HUES6 (cell line): ENCODE measurements around the gene B3GAT1.
"Not testable (repeated sequence)": the region's sequence is repeated elsewhere in the genome, so short reads cannot be mapped to it uniquely, and the experiment has no call there.

ENCODE experiments used
- H3K27ac ChIP-seq: 2 replicates; pipeline ENCODE4 v1.7.0; 2013; ENCODE audit warnings: low read depth, mild to moderate bottlenecking, low read length, inconsistent platforms
- H3K27me3 ChIP-seq: 2 replicates; pipeline ENCODE4 v1.6.1; 2013; ENCODE audit warnings: low read length; ENCODE audit not compliant: control insufficient read depth, insufficient read depth
- H3K36me3 ChIP-seq: 2 replicates; pipeline ENCODE4 v1.6.1; 2013; ENCODE audit warnings: low read length; ENCODE audit not compliant: control insufficient read depth, insufficient read depth
- H3K4me1 ChIP-seq: 2 replicates; pipeline ENCODE4 v1.6.1; 2013; ENCODE audit warnings: low read length; ENCODE audit not compliant: control insufficient read depth, insufficient read depth
- H3K4me3 ChIP-seq: 2 replicates; pipeline ENCODE4 v1.5.1; 2013; ENCODE audit warnings: low read depth, low read length
- H3K9ac ChIP-seq: one replicate; pipeline ENCODE4 v1.6.1; 2013; ENCODE audit warnings: mild to moderate bottlenecking, low read length
- H3K9me3 ChIP-seq: 2 replicates; pipeline ENCODE4 v1.6.1; 2013; ENCODE audit warnings: low read depth, low read length; ENCODE audit not compliant: control insufficient read depth, insufficient read depth

B3GAT1 gene

DNA sequence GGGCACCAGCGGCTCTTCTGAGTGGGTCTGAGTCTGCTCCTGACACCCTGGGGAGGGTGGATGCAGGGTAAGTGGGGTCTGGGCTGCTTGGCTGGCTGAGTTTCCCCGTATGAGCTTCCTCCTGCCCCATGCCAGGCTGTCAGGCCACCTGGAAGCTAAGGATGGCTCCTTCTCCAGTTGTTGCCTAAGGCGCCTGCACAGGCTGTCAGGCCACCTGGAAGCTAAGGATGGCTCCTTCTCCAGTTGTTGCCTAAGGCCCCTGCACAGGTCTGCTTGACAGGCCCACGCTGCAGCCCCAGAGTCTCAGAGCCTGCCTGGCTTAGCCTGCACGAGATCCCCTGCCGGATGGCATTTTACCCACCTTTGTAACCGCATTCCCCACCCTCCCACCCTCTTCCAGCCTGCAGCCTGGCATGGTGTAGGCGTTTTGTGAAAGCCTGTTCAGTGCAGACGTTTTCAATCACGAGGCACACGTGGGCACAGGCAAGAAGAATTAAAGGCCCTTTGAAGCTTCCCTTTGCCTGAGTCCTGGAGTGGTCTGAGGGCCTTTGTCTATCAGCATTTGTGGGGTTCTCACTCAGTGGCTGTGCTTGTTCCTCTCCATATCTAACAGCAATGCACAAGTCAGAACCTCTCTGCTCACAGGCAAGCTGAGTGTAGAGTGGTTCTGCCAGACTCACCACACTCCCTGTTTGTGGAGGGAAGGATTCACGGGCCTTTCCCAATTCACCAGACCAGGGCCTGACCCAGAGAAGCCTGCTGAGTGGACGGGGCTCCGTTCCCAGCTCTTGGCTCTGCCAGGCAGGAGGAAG lies 40.2 kb upstream of the B3GAT1 start:
- no peak overlapping the region for H3K9ac ChIP-seq
- H3K4me3 ChIP-seq: no peak overlapping the region
- no peaks in the 10 kb centered on the region for H3K36me3 ChIP-seq
- no peaks in the 10 kb centered on the region for H3K4me1 ChIP-seq
- no peak overlapping the region for H3K27ac ChIP-seq
- peaks cover 14% of the 10 kb centered on the region for H3K9me3 ChIP-seq
- no peaks in the 10 kb centered on the region; the same call in 1 of the 2 replicates for H3K27me3 ChIP-seq

DNA sequence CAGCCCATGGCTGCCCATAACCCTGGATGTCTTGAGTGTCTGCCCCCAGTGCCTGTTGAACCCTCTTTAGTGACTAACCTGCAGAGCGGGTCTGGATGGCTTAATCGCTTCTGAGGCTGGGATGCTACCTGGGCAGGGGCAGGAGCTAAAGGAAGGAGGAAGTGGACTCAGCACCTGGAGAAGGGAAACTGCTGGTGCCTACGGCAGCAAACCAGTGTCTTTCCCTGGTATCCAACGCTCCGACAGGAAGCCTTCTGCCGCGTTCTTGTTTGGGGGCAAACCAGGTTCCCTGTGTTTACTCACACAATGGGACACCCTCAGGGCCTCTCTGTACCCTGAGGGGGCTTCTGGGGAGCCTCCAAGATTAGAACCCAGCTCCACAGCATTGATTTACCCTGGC lies 38.1 kb upstream of the B3GAT1 start:
- Histone ChIP-seq H3K9ac (no peak overlapping the region), H3K4me1 (no peaks in the 10 kb centered on the region), H3K27ac (no peak overlapping the region), H3K36me3 (no peaks in the 10 kb centered on the region), H3K27me3 (no peaks in the 10 kb centered on the region; the same call in 1 of the 2 replicates), H3K4me3 (no peak overlapping the region), H3K9me3 (peaks cover 3% of the 10 kb centered on the region; the same call in 1 of the 2 replicates)

DNA sequence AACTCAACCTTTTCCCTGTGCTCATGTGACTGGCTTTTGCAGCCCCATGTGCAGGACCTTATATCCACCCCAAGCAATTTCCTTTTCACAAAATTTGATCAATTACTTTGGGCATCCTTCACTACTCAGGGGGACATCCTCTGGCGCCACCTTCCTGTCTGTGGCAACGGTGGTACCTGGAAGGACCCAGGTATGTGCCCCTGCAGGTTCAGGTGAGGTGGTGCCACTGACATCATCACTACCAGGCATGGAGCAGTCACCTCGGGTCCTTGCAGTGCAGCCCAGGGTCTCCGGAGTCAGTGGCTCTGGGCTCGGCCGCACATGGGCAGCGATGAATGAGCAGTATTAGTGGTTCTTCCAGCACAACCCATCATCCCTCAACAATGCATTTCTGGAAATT lies 37.7 kb upstream of the B3GAT1 start:
- Histone ChIP-seq H3K9ac (no peak overlapping the region), H3K4me3 (no peak overlapping the region), H3K36me3 (no peaks in the 10 kb centered on the region), H3K27me3 (no peaks in the 10 kb centered on the region; the same call in 1 of the 2 replicates), H3K27ac (no peak overlapping the region), H3K4me1 (no peaks in the 10 kb centered on the region), H3K9me3 (peaks cover 3% of the 10 kb centered on the region; the same call in 1 of the 2 replicates)

DNA sequence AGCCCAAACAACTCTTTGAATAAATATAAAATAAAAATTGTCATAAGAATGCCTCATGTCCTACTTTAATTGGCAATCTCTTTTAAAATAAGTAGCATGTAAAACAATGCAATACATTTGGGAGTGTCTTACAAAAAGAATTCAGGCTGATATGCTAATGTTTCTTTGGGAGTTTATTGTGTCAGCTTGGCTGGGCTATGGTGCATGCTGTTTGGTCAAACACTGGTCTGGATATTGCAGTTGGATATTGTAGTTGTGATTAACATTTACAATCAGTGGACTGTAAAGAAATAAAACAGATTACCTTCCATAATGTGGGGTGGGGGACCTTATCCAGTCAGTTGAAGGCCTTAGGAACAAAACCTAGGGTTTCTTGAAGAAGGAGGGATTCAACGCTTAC lies 37.0 kb upstream of the B3GAT1 start:
- Histone ChIP-seq H3K27ac (no peak overlapping the region), H3K4me1 (no peaks in the 10 kb centered on the region), H3K4me3 (no peak overlapping the region), H3K27me3 (no peaks in the 10 kb centered on the region; the same call in 1 of the 2 replicates), H3K36me3 (no peaks in the 10 kb centered on the region), H3K9ac (no peak overlapping the region), H3K9me3 (peaks cover 3% of the 10 kb centered on the region; the same call in 1 of the 2 replicates)

DNA sequence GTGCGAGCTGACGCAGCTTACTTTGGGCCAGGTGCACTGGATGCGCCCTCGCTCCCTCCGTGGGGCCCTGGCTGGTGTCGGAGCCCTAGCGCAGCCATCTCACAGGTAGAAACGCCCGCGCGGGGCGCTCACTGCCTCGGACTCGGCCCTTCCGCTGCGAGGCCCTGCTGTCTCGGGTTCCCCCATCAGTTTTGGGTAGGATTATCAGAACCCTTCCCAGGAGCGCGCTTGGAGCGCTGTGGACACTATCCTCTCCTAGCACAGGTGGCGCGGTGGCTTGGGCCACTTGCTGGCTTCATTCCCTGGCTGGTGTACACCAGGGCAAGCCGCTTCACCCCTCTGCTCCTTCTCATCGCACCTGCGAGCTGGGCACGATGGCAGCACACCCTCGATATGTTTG lies 35.7 kb upstream of the B3GAT1 start:
- no peaks in the 10 kb centered on the region for H3K36me3 ChIP-seq
- H3K4me3 ChIP-seq: no peak overlapping the region
- H3K27ac ChIP-seq: no peak overlapping the region
- 0 out of 2 replicates have a peak, but pooled peaks cover 2% of the 10 kb centered on the region for H3K27me3 ChIP-seq
- H3K9ac ChIP-seq: no peak overlapping the region
- no peaks in the 10 kb centered on the region for H3K4me1 ChIP-seq
- H3K9me3 ChIP-seq: no peaks in the 10 kb centered on the region

DNA sequence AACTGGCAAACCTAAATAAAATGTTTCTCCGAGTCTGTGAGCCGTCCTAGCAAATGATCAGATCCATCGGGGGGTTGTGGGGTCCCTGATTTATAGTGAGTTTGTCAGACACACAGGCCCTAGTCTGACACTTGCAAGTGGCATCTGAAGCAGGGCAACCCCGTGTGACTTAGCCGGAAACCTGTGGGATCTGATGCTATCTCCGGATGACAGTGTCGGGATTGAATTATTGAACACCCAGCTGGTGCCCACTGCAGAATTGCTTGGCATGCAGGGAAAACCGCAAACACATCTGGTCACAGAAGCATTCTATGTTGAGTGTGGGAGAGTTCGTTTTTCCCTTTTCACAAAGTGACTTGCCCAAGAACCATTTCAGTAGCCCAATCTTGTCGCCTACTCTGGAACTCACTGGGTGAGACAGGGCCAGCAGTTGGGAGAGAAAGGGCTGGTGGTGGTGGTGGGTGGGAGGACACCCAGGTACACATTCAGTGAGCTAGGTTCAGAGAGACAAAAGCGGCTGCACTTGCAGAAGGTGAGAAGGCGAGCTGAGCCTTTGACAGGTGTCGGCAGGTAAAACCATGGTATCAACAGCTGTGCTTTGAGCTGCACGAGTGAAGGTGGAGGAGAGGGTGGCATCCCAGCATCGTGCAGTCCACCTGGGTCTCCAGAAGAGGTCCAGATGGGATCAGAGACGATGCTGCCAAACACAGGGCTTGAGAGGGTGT lies 33.7 kb upstream of the B3GAT1 start:
- Histone ChIP-seq H3K4me3 (no peak overlapping the region), H3K36me3 (no peaks in the 10 kb centered on the region), H3K4me1 (no peaks in the 10 kb centered on the region), H3K27ac (no peak overlapping the region), H3K27me3 (0 out of 2 replicates have a peak, but pooled peaks cover 5% of the 10 kb centered on the region), H3K9ac (no peak overlapping the region), H3K9me3 (no peaks in the 10 kb centered on the region)

DNA sequence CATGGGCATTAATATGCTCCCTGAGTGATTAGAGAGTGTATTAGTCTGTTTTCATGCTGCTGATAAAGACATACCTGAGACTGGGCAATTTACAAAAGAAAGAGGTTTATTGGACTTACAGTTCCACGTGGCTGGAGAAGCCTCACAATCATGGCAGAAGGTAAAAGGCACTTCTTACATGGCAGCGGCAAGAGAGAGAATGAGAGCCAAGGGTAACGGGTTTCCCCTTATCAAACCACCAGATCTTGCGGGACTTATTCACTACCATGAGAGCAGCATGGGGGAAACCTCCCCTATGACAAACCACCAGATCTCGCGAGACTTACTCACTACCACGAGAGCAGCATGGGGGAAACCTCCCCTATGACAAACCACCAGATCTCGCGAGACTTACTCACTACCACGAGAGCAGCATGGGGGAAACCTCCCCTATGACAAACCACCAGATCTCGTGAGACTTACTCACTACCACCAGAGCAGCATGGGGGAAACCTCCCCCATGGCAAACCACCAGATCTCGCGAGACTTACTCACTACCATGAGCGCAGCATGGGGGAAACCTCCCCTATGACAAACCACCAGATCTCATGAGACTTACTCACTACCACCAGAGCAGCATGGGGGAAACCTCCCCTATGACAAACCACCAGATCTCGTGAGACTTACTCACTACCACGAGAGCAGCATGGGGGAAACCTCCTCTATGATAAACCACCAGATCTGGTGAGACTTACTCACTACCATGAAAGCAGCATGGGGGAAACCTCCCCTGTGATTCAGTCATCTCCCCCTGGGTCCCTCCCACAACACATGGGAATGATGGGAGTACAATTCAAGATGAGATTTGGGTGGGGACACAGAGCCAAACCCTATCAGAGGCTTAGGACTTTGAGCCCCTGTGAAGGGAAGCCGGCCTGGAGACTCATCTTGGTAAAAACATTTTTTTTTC lies 32.4 kb upstream of the B3GAT1 start:
- not testable (repeated sequence) for H3K27ac ChIP-seq, H3K4me1 ChIP-seq, H3K9me3 ChIP-seq, H3K9ac ChIP-seq, H3K4me3 ChIP-seq, H3K36me3 ChIP-seq, H3K27me3 ChIP-seq

DNA sequence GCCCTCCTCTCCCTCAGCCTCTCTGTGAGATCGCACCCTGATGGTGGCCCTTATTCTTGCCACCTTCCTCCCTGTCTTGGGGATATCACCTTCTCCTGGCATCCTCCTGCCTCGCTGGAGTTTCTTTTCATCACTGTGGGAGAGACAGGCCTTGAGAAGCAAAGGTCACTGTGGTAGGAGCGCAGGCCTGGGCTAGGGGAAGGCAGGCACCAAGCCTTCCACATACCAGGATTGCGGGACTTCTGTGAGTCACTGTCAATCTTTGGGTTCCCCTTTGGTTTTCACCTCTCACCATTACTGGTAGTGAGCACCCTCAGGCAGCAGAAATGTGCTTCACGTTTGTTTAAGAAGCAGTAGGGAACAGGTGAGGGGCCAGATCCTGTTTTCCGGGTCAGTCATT lies 31.2 kb upstream of the B3GAT1 start:
- Histone ChIP-seq H3K27ac (no peak overlapping the region), H3K9ac (no peak overlapping the region), H3K27me3 (0 out of 2 replicates have a peak, but pooled peaks cover 5% of the 10 kb centered on the region), H3K36me3 (no peaks in the 10 kb centered on the region), H3K9me3 (no peaks in the 10 kb centered on the region), H3K4me1 (0 out of 2 replicates have a peak, but pooled peaks cover 5% of the 10 kb centered on the region), H3K4me3 (no peak overlapping the region)

DNA sequence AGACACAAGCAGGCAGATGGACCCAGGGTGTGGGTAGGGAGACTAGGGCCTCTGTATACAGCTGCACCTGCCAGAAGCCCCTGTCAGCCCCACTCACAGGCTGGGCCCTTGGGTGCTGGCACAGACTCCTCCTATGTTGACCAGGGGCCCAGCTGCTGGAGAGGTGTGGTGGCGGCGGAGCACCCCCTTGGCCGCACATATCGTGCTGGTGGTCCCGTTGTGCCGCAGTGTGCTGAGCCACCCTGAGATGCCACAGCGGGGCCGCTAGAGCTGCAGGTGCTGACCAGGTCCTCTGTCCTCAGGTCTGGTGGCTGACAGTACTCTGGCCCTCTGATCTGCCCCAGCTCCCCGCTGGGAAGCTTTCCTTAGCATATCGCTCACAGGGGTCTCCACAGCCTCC lies 30.2 kb upstream of the B3GAT1 start:
- H3K27me3 ChIP-seq: 0 out of 2 replicates have a peak, but pooled peaks cover 5% of the 10 kb centered on the region
- H3K36me3 ChIP-seq: no peaks in the 10 kb centered on the region
- H3K4me3 ChIP-seq: no peak overlapping the region
- no peak overlapping the region for H3K27ac ChIP-seq
- 0 out of 2 replicates have a peak, but pooled peaks cover 5% of the 10 kb centered on the region for H3K4me1 ChIP-seq
- H3K9ac ChIP-seq: no peak overlapping the region
- no peaks in the 10 kb centered on the region for H3K9me3 ChIP-seq

DNA sequence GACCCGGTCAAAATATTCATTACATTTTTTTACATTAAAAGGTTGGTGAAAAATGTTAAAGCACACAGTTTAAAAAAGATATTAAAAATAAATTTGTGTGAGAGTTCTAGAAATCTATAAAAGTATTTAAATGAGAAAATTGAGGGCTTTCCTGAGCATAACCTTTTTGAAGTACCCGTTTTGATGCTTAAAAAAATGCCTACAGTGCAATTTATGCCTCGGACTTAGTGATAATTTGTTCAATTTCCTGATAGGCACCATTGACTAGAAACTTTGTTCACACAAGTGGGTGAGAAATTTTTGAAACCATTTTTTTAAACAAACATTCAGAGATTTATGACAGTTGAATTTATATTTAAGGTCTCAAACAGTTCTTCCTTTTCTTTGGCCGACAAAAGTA lies 29.7 kb upstream of the B3GAT1 start:
- Histone ChIP-seq H3K27me3 (0 out of 2 replicates have a peak, but pooled peaks cover 5% of the 10 kb centered on the region), H3K9ac (no peak overlapping the region), H3K27ac (no peak overlapping the region), H3K36me3 (no peaks in the 10 kb centered on the region), H3K4me3 (no peak overlapping the region), H3K9me3 (no peaks in the 10 kb centered on the region), H3K4me1 (0 out of 2 replicates have a peak, but pooled peaks cover 5% of the 10 kb centered on the region)
